ENCODE measurements around the gene KLF7. TPM values are rescaled to one million over a fixed set of nuclear protein-coding genes. Genes with fewer than 3 reads are reported as not detected.
A peak's percentile ranks its signal among the peaks of the same experiment; 100 is the strongest.

The KLF7 gene
- total and polyA plus RNA-seq, 8 donors: 2.7 to 33.0 (median 7.3) TPM

DNA sequence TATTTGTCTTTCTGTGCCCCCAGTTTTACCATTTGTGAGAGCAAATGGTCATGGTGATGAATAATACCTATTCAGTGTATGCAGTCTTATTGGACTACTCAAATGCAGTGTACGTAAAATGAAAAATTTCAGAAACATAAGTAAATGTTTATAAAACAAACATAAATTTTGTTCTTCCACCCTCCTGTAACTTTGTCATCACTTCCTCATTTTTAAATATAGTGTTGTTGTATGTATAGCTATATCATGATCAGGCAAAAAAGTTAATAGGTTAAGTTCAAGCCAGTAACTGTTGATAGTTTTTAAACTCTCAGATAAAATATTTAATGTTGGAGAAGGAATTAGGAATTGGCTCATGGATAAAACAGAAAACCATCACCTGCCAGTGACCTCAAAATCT lies 93.2 kb downstream of the KLF7 start:
- 68 to 97% (median 84%) methylated on average over 1 of the region's 1 CpG for WGBS, 5 donors
- peaks cover 0 to 3% (median under 1%) of the 10 kb centered on the region in 4 donors for H3K36me3 ChIP-seq

DNA sequence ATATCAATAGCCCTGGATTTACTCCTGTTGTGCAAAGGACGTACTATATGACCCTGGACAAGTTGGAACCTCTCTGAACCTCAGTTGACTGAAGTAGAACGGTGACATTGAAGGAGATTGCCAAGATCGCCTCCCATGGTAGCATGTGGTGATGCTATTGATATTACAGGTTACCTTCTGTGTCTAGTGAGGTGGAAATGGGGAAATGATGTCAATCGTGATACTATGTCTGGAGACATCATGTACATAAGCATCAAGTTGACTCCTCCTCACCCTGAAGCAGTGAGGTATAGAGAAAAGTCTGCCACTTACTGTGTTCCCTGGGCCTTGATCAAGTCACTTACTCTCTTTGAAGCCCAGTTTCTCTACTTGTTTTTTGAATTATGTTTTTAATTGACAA lies 93.9 kb downstream of the KLF7 start:
- no peak overlapping the region for H3K27ac ChIP-seq
- no peak overlapping the region for H3K4me3 ChIP-seq
- no peaks in the 10 kb centered on the region for H3K9me3 ChIP-seq
- peaks cover 10 to 37% (median 27%) of the 10 kb centered on the region in 4 donors for H3K4me1 ChIP-seq
- intact Hi-C loops (cut with DNase I; ENCODE audit: low total_unique reads): no loop called here
- 83 to 95% (median 84%) methylated on average over 4 of the region's 4 CpGs for WGBS, 5 donors
- H3K27me3 ChIP-seq: no peaks in the 10 kb centered on the region
- TF ChIP-seq, protein P1, sequence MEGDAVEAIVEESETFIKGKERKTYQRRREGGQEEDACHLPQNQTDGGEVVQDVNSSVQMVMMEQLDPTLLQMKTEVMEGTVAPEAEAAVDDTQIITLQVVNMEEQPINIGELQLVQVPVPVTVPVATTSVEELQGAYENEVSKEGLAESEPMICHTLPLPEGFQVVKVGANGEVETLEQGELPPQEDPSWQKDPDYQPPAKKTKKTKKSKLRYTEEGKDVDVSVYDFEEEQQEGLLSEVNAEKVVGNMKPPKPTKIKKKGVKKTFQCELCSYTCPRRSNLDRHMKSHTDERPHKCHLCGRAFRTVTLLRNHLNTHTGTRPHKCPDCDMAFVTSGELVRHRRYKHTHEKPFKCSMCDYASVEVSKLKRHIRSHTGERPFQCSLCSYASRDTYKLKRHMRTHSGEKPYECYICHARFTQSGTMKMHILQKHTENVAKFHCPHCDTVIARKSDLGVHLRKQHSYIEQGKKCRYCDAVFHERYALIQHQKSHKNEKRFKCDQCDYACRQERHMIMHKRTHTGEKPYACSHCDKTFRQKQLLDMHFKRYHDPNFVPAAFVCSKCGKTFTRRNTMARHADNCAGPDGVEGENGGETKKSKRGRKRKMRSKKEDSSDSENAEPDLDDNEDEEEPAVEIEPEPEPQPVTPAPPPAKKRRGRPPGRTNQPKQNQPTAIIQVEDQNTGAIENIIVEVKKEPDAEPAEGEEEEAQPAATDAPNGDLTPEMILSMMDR (IDR thresholded peaks at IDR 0.05): no peak
- TF ChIP-seq POLR2AphosphoS5 (IDR thresholded peaks at IDR 0.05): no peak
- TF ChIP-seq POLR2A (IDR thresholded peaks at IDR 0.05): no peak
- TF ChIP-seq EP300 (IDR thresholded peaks at IDR 0.05): no peak
- DNase-seq: no peak
- no peaks in the 10 kb centered on the region for H3K36me3 ChIP-seq

More for the DNA sequence above, 93.2 kb downstream of the KLF7 start:
- Histone ChIP-seq H3K27me3 (no peaks in the 10 kb centered on the region), H3K4me3 (no peak overlapping the region), H3K4me1 (peaks cover 10 to 37% (median 26%) of the 10 kb centered on the region in 4 donors), H3K9me3 (no peaks in the 10 kb centered on the region), H3K27ac (no peak overlapping the region)
- intact Hi-C loops (cut with DNase I; ENCODE audit: low total_unique reads): no loop called here
- no peak for DNase-seq
- no peak for TF ChIP-seq POLR2AphosphoS5 (IDR thresholded peaks at IDR 0.05)
- TF ChIP-seq, protein P1 (IDR thresholded peaks at IDR 0.05): no peak
- TF ChIP-seq POLR2A (IDR thresholded peaks at IDR 0.05): no peak
- no peak for TF ChIP-seq EP300 (IDR thresholded peaks at IDR 0.05)

DNA sequence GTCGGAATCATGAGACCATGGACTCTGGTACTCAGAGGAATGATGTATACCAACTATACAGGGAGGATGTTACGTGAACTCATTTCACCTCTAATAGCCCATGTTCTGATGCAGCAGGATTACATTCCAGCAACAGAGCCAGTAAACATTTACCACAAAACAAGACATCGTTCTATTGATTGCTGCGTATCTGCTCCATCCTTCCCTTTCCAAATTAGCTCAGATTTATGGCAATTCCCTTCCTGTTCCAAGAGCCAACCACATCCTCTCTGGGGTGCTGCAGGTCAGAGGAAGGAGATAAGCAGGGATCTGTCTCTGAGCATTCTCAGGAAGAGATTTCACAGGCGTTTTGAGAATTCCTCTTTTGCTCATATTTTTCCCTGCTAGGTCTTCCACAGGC lies 98.3 kb downstream of the KLF7 start:
- Histone ChIP-seq H3K27me3 (no peaks in the 10 kb centered on the region), H3K4me3 (no peak overlapping the region), H3K9me3 (no peaks in the 10 kb centered on the region), H3K27ac (no peak overlapping the region), H3K4me1 (peaks cover 0 to 6% (median 0%) of the 10 kb centered on the region in 4 donors), H3K36me3 (no peaks in the 10 kb centered on the region)
- TF ChIP-seq POLR2A (IDR thresholded peaks at IDR 0.05) (no peak), POLR2AphosphoS5 (IDR thresholded peaks at IDR 0.05) (no peak), EP300 (IDR thresholded peaks at IDR 0.05) (no peak)
- TF ChIP-seq, protein P1 (IDR thresholded peaks at IDR 0.05): no peak
- DNase-seq: peak in 1 of 2 donors; percentile 45
- WGBS, 5 donors: 59 to 75% (median 66%) methylated on average over 5 of the region's 5 CpGs
- intact Hi-C loops (cut with DNase I; ENCODE audit: low total_unique reads): no loop called here

DNA sequence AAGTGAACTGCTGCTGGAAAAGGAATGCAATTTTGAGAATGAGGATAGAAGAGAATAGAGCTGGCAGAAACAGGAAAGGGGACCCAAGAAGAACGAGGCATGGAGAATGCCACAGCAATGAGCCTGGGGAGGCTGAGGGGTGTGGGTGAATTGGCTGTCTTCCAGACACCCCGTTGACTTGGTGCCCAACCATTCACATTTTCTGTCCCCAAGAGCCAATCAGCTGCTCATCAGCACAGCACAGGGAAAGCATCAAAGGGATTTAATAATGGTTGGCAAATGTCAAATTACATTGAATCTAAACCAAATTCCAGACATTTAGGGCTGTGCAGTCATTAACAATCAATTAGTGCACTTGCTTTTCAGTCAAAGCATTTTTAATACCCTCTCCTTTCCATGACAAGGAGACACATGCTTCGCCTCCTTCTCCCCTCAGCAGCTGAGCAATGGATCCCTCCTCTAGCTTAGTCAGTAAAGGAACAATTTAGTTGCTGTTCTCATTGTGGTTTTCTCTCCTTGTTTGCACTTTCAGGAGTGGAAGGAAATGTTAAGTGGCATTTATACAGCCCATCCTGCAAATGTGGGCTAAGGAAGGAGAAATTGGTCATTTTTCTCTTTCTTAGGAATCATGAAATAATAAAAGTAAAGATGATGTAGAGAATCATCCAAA lies 98.8 kb downstream of the KLF7 start:
- TF ChIP-seq, protein P1 (IDR thresholded peaks at IDR 0.05): no peak
- TF ChIP-seq POLR2AphosphoS5 (IDR thresholded peaks at IDR 0.05) (no peak), POLR2A (IDR thresholded peaks at IDR 0.05) (no peak), EP300 (IDR thresholded peaks at IDR 0.05) (no peak)

More for the DNA sequence above, 98.8 kb downstream of the KLF7 start:
- Histone ChIP-seq H3K36me3 (no peaks in the 10 kb centered on the region), H3K4me3 (no peak overlapping the region), H3K27me3 (no peaks in the 10 kb centered on the region), H3K4me1 (peaks cover 0 to 6% (median 0%) of the 10 kb centered on the region in 4 donors), H3K9me3 (no peaks in the 10 kb centered on the region), H3K27ac (peak overlapping the region in 1 of 5 donors; percentile 3)
- intact Hi-C loops (cut with DNase I; ENCODE audit: low total_unique reads): no loop called here
- WGBS, 5 donors: 44 to 57% (median 49%) methylated on average over 3 of the region's 3 CpGs
- DNase-seq: no peak
